ENCODE measurements around the gene OR5T3. TPM values are rescaled to one million over a fixed set of nuclear protein-coding genes. Genes with fewer than 3 reads are reported as not detected.
"Not testable (repeated sequence)": the region's sequence is repeated elsewhere in the genome, so short reads cannot be mapped to it uniquely, and the experiment has no call there.

OR5T3 gene
- total RNA-seq (not detected), total RNA-seq (0 reads per million in 29 experiments)
- not detected for total RNA-seq (2013)

GRCh38 chr11:56251954-56252353, at the start of gene OR5T3:
TSS of gene OR5T3 (plus strand) at chr11:56252254. CDS start at chr11:56252254, 0 bp downstream.
- Histone ChIP-seq H3K27me3 (replicated peaks in 1 of 2; ENCODE audit: control insufficient read depth in 2 of 2, extremely low read depth in 1 of 2, insufficient read depth in 2 of 2, low read length in 1 of 2) (no peaks in the 10 kb centered on the region), H3K4me3 (ENCODE audit: control insufficient read depth in 1 of 2, extremely low read depth in 1 of 2, low read length in 1 of 2) (no peak within 1 kb of the TSS), H3K9me3 (peaks cover 2% of the 10 kb centered on the region), H3K4me1 (ENCODE audit: control insufficient read depth in 1 of 2, extremely low read depth in 1 of 2, insufficient read depth in 2 of 2, low read length in 2 of 2) (no peaks in the 10 kb centered on the region), H3K27ac (ENCODE audit: low read length) (no peak within 1 kb of the TSS), H3K36me3 (ENCODE audit: control insufficient read depth in 2 of 2, extremely low read depth in 1 of 2, insufficient read depth in 1 of 2, low read length in 1 of 2) (no peaks in the 10 kb centered on the region)
- Mint-ChIP-seq H3K9me3 (peaks cover 12 to 26% (median 18%) of the 10 kb centered on the region in 3 donors), H3K4me3 (no peak within 1 kb of the TSS), H3K27me3 (no peaks in the 10 kb centered on the region), H3K27ac (no peak within 1 kb of the TSS), H3K36me3 (no peaks in the 10 kb centered on the region), H3K4me1 (no peaks in the 10 kb centered on the region)
- ATAC-seq (replicated peaks in 1 of 4), result no peak
- no peak for DNase-seq
- CTCF ChIA-PET, result no interaction called here
- POLR2A ChIA-PET, result no interaction called here

GRCh38 chr11:56207790-56208189, 44.3 kb upstream of the OR5T3 start:
- DNase-seq (no peak), ATAC-seq (replicated peaks in 1 of 4) (no peak)
- H3K27ac ChIP-seq (ENCODE audit: low read length), result no peak overlapping the region
- Mint-ChIP-seq H3K27me3 (no peaks in the 10 kb centered on the region), H3K4me1 (no peaks in the 10 kb centered on the region), H3K36me3 (no peaks in the 10 kb centered on the region), H3K4me3 (no peak overlapping the region), H3K27ac (no peak overlapping the region), H3K9me3 (peaks cover 23 to 38% (median 23%) of the 10 kb centered on the region in 3 donors)
- peaks cover 3% of the 10 kb centered on the region for H3K9me3 ChIP-seq
- H3K27me3 ChIP-seq (replicated peaks in 1 of 2; ENCODE audit: control insufficient read depth in 2 of 2, extremely low read depth in 1 of 2, insufficient read depth in 2 of 2, low read length in 1 of 2), result no peaks in the 10 kb centered on the region
- POLR2A ChIA-PET, result no interaction called here
- no peak overlapping the region for H3K4me3 ChIP-seq (ENCODE audit: control insufficient read depth in 1 of 2, extremely low read depth in 1 of 2, low read length in 1 of 2)
- H3K4me1 ChIP-seq (ENCODE audit: control insufficient read depth in 1 of 2, extremely low read depth in 1 of 2, insufficient read depth in 2 of 2, low read length in 2 of 2), result no peaks in the 10 kb centered on the region
- H3K36me3 ChIP-seq (ENCODE audit: control insufficient read depth in 2 of 2, extremely low read depth in 1 of 2, insufficient read depth in 1 of 2, low read length in 1 of 2), result no peaks in the 10 kb centered on the region
- WGBS (ENCODE audit: insufficient coverage), result no CpG with 5 or more reads among the region's 1 CpG
- CTCF ChIA-PET, result no interaction called here

- H3K27me3 ChIP-seq (replicated peaks in 1 of 2; ENCODE audit: control insufficient read depth in 2 of 2, extremely low read depth in 1 of 2, insufficient read depth in 2 of 2, low read length in 1 of 2), result no peaks in the 10 kb centered on the region
- H3K4me1 ChIP-seq (ENCODE audit: control insufficient read depth in 1 of 2, extremely low read depth in 1 of 2, insufficient read depth in 2 of 2, low read length in 2 of 2), result no peaks in the 10 kb centered on the region
- no peak overlapping the region for H3K27ac ChIP-seq (ENCODE audit: low read length)
- H3K9me3 ChIP-seq, result peaks cover 3% of the 10 kb centered on the region
- DNase-seq (no peak), ATAC-seq (replicated peaks in 1 of 4) (no peak)
- no peaks in the 10 kb centered on the region for H3K36me3 Mint-ChIP-seq
- H3K4me1 Mint-ChIP-seq, result no peaks in the 10 kb centered on the region
- no CpG with 5 or more reads among the region's 2 CpGs for WGBS (ENCODE audit: insufficient coverage)
- H3K27ac Mint-ChIP-seq, result no peak overlapping the region
- H3K4me3 Mint-ChIP-seq, result no peak overlapping the region
- CTCF ChIA-PET, result interaction anchor here in 1 of 2 donors (0.6 kb wide), 1 partner anchor 17 kb away, joined by 3 read pairs; no protein-coding TSS in a partner anchor
- POLR2A ChIA-PET, result no interaction called here
- no peaks in the 10 kb centered on the region for H3K36me3 ChIP-seq (ENCODE audit: control insufficient read depth in 2 of 2, extremely low read depth in 1 of 2, insufficient read depth in 1 of 2, low read length in 1 of 2)
- peaks cover 28 to 43% (median 32%) of the 10 kb centered on the region in 3 donors for H3K9me3 Mint-ChIP-seq
- H3K4me3 ChIP-seq (ENCODE audit: control insufficient read depth in 1 of 2, extremely low read depth in 1 of 2, low read length in 1 of 2), result no peak overlapping the region
- no peaks in the 10 kb centered on the region for H3K27me3 Mint-ChIP-seq
Observed at GRCh38 chr11:56214537-56214936, 37.5 kb upstream of the OR5T3 start.

GRCh38 chr11:56219735-56220134, 32.3 kb upstream of the OR5T3 start:
- H3K36me3 Mint-ChIP-seq; H3K27me3 Mint-ChIP-seq; CTCF ChIA-PET; H3K4me1 Mint-ChIP-seq; H3K4me1 ChIP-seq (ENCODE audit: control insufficient read depth in 1 of 2, extremely low read depth in 1 of 2, insufficient read depth in 2 of 2, low read length in 2 of 2); DNase-seq; H3K27ac Mint-ChIP-seq; ATAC-seq (replicated peaks in 1 of 4); H3K4me3 Mint-ChIP-seq; H3K36me3 ChIP-seq (ENCODE audit: control insufficient read depth in 2 of 2, extremely low read depth in 1 of 2, insufficient read depth in 1 of 2, low read length in 1 of 2); H3K9me3 ChIP-seq; H3K27me3 ChIP-seq (replicated peaks in 1 of 2; ENCODE audit: control insufficient read depth in 2 of 2, extremely low read depth in 1 of 2, insufficient read depth in 2 of 2, low read length in 1 of 2); H3K27ac ChIP-seq (ENCODE audit: low read length); H3K4me3 ChIP-seq (ENCODE audit: control insufficient read depth in 1 of 2, extremely low read depth in 1 of 2, low read length in 1 of 2); POLR2A ChIA-PET: not testable (repeated sequence)
- WGBS (ENCODE audit: insufficient coverage), result 78% methylated on average over 4 of the region's 5 CpGs
- H3K9me3 Mint-ChIP-seq, result peaks cover 14 to 41% (median 32%) of the 10 kb centered on the region in 3 donors

GRCh38 chr11:56234155-56234554, 17.9 kb upstream of the OR5T3 start, which contains the start of gene OR5T2:
TSS of gene OR5T2 (minus strand) at chr11:56234255. CDS start at chr11:56233062, 1,193 bp downstream.
- Mint-ChIP-seq H3K36me3 (no peaks in the 10 kb centered on the region), H3K27me3 (no peaks in the 10 kb centered on the region), H3K4me3 (no peak within 1 kb of the TSS), H3K27ac (no peak within 1 kb of the TSS), H3K4me1 (no peaks in the 10 kb centered on the region), H3K9me3 (peaks cover 10 to 36% (median 11%) of the 10 kb centered on the region in 3 donors)
- H3K27ac ChIP-seq (ENCODE audit: low read length), result no peak within 1 kb of the TSS
- no peaks in the 10 kb centered on the region for H3K27me3 ChIP-seq (replicated peaks in 1 of 2; ENCODE audit: control insufficient read depth in 2 of 2, extremely low read depth in 1 of 2, insufficient read depth in 2 of 2, low read length in 1 of 2)
- ATAC-seq (replicated peaks in 1 of 4) (no peak), DNase-seq (no peak)
- ChIA-PET POLR2A (no interaction called here), CTCF (no interaction called here)
- no peaks in the 10 kb centered on the region for H3K4me1 ChIP-seq (ENCODE audit: control insufficient read depth in 1 of 2, extremely low read depth in 1 of 2, insufficient read depth in 2 of 2, low read length in 2 of 2)
- H3K4me3 ChIP-seq (ENCODE audit: control insufficient read depth in 1 of 2, extremely low read depth in 1 of 2, low read length in 1 of 2), result no peak within 1 kb of the TSS
- no peaks in the 10 kb centered on the region for H3K36me3 ChIP-seq (ENCODE audit: control insufficient read depth in 2 of 2, extremely low read depth in 1 of 2, insufficient read depth in 1 of 2, low read length in 1 of 2)
- peaks cover 3% of the 10 kb centered on the region for H3K9me3 ChIP-seq
- WGBS (ENCODE audit: insufficient coverage), result no CpG with 5 or more reads among the region's 1 CpG

GRCh38 chr11:56271092-56271491, 19.0 kb downstream of the OR5T3 start:
- H3K4me1 ChIP-seq (ENCODE audit: control insufficient read depth in 1 of 2, extremely low read depth in 1 of 2, insufficient read depth in 2 of 2, low read length in 2 of 2), result no peaks in the 10 kb centered on the region
- Mint-ChIP-seq H3K9me3 (peaks cover 3 to 37% (median 24%) of the 10 kb centered on the region in 3 donors), H3K36me3 (no peaks in the 10 kb centered on the region), H3K27me3 (no peaks in the 10 kb centered on the region), H3K4me3 (no peak overlapping the region), H3K4me1 (no peaks in the 10 kb centered on the region), H3K27ac (no peak overlapping the region)
- ChIA-PET CTCF (no interaction called here), POLR2A (no interaction called here)
- WGBS (ENCODE audit: insufficient coverage), result 14% methylated on average over 1 of the region's 3 CpGs
- H3K27me3 ChIP-seq (replicated peaks in 1 of 2; ENCODE audit: control insufficient read depth in 2 of 2, extremely low read depth in 1 of 2, insufficient read depth in 2 of 2, low read length in 1 of 2), result no peaks in the 10 kb centered on the region
- no peaks in the 10 kb centered on the region for H3K9me3 ChIP-seq
- no peaks in the 10 kb centered on the region for H3K36me3 ChIP-seq (ENCODE audit: control insufficient read depth in 2 of 2, extremely low read depth in 1 of 2, insufficient read depth in 1 of 2, low read length in 1 of 2)
- H3K4me3 ChIP-seq (ENCODE audit: control insufficient read depth in 1 of 2, extremely low read depth in 1 of 2, low read length in 1 of 2), result no peak overlapping the region
- ATAC-seq (replicated peaks in 1 of 4) (no peak), DNase-seq (no peak)
- no peak overlapping the region for H3K27ac ChIP-seq (ENCODE audit: low read length)

GRCh38 chr11:56273854-56274253, 21.8 kb downstream of the OR5T3 start, which contains the start of gene OR5T1:
TSS of gene OR5T1 (plus strand) at chr11:56274154. CDS start at chr11:56275639, 1,485 bp downstream.
- H3K9me3 Mint-ChIP-seq, result peaks cover 11 to 31% (median 31%) of the 10 kb centered on the region in 3 donors
- H3K27ac Mint-ChIP-seq, result no peak within 1 kb of the TSS
- Histone ChIP-seq H3K4me3 (ENCODE audit: control insufficient read depth in 1 of 2, extremely low read depth in 1 of 2, low read length in 1 of 2) (no peak within 1 kb of the TSS), H3K36me3 (ENCODE audit: control insufficient read depth in 2 of 2, extremely low read depth in 1 of 2, insufficient read depth in 1 of 2, low read length in 1 of 2) (no peaks in the 10 kb centered on the region), H3K9me3 (no peaks in the 10 kb centered on the region), H3K4me1 (ENCODE audit: control insufficient read depth in 1 of 2, extremely low read depth in 1 of 2, insufficient read depth in 2 of 2, low read length in 2 of 2) (no peaks in the 10 kb centered on the region), H3K27ac (ENCODE audit: low read length) (no peak within 1 kb of the TSS), H3K27me3 (replicated peaks in 1 of 2; ENCODE audit: control insufficient read depth in 2 of 2, extremely low read depth in 1 of 2, insufficient read depth in 2 of 2, low read length in 1 of 2) (no peaks in the 10 kb centered on the region)
- CTCF ChIA-PET, result no interaction called here
- H3K36me3 Mint-ChIP-seq, result no peaks in the 10 kb centered on the region
- H3K4me1 Mint-ChIP-seq, result no peaks in the 10 kb centered on the region
- DNase-seq (no peak), ATAC-seq (replicated peaks in 1 of 4) (no peak)
- H3K4me3 Mint-ChIP-seq, result no peak within 1 kb of the TSS
- POLR2A ChIA-PET, result no interaction called here
- H3K27me3 Mint-ChIP-seq, result no peaks in the 10 kb centered on the region

All from T-cell (primary cell).